HepG2 (cell line): ENCODE data around the gene VARS1. TPM values are rescaled to one million over a fixed set of nuclear protein-coding genes. Genes with fewer than 3 reads are reported as not detected.
A peak's percentile ranks its signal among the peaks of the same experiment; 100 is the strongest.

Source experiments
- CBFB ChIP-seq: sonication (generic); formaldehyde crosslinking; IDR thresholded peaks from 2 replicates; pipeline ENCODE4 v1.4.0; 2020; ENCODE audit warnings: missing genetic modification reagents
- HDAC2 ChIP-seq: sonication (generic); formaldehyde crosslinking; IDR thresholded peaks from 2 replicates; pipeline ENCODE4 v1.4.0; 2020; ENCODE audit warnings: missing genetic modification reagents
- HOXA7 ChIP-seq: sonication (generic); formaldehyde crosslinking; IDR thresholded peaks from 2 replicates; pipeline ENCODE4 v1.8.1; 2022; ENCODE audit warnings: mild to moderate bottlenecking, missing genetic modification reagents, moderate library complexity
- IKZF1 ChIP-seq: fragments of 450-650 bp; IDR thresholded peaks from 2 replicates; pipeline ENCODE4 v1.7.1; 2016
- JUNB ChIP-seq: sonication (generic); formaldehyde crosslinking; IDR thresholded peaks from 2 replicates; pipeline ENCODE4 v1.8.0; 2022; ENCODE audit warnings: missing genetic modification reagents, mild to moderate bottlenecking, borderline replicate concordance
- KLF13 ChIP-seq: sonication (generic); formaldehyde crosslinking; IDR thresholded peaks from 2 replicates; pipeline ENCODE4 v1.4.0; 2020; ENCODE audit warnings: mild to moderate bottlenecking, missing genetic modification reagents
- KLF16 ChIP-seq, 2 experiments: sonication (generic) in 1 of 2; formaldehyde crosslinking in 1 of 2; IDR thresholded peaks; 2 replicates each; pipeline versions ENCODE4 v1.6.1 to v1.8.0; 2016 to 2023; ENCODE audit warnings: missing genetic modification reagents in 2 of 2, missing compliant biosample characterization in 1 of 2
- NCOA1 ChIP-seq: sonication (generic); formaldehyde crosslinking; IDR thresholded peaks from 2 replicates; pipeline ENCODE4 v1.9.0; 2021; ENCODE audit warnings: missing genetic modification reagents
- NPAS2 ChIP-seq: sonication (generic); formaldehyde crosslinking; IDR thresholded peaks from 2 replicates; pipeline ENCODE4 v1.8.0; 2022; ENCODE audit warnings: mild to moderate bottlenecking, missing genetic modification reagents, borderline replicate concordance
- POLR2G ChIP-seq: fragments of 200-400 bp; formaldehyde crosslinking; IDR thresholded peaks from 2 replicates; pipeline ENCODE4 v1.6.1; 2018; ENCODE audit warnings: mild to moderate bottlenecking, low read depth, low read length, moderate library complexity
- PRMT3 ChIP-seq: sonication (generic); formaldehyde crosslinking; IDR thresholded peaks from 2 replicates; pipeline ENCODE4 v1.8.1; 2022; ENCODE audit warnings: low read depth, mild to moderate bottlenecking, moderate library complexity, missing genetic modification reagents, borderline replicate concordance
- SOX6 ChIP-seq, 2 experiments: fragments of 450-650 bp in 1 of 2; sonication (generic) in 1 of 2; formaldehyde crosslinking in 1 of 2; IDR thresholded peaks; 2 replicates each; pipeline versions ENCODE4 v1.4.0 to v1.6.1; 2017 to 2020; ENCODE audit warnings: antibody characterized with exemption in 1 of 2, mild to moderate bottlenecking in 1 of 2, missing genetic modification reagents in 1 of 2
- TMF1 ChIP-seq: sonication (generic); formaldehyde crosslinking; IDR thresholded peaks from 2 replicates; pipeline ENCODE4 v1.8.1; 2022; ENCODE audit warnings: low read depth, missing genetic modification reagents
- ZNF138 ChIP-seq: sonication (generic); formaldehyde crosslinking; IDR thresholded peaks from 2 replicates; pipeline ENCODE4 v1.5.0; 2020; ENCODE audit warnings: mild to moderate bottlenecking, low read depth, missing genetic modification reagents
- ZNF180 ChIP-seq: sonication (generic); formaldehyde crosslinking; IDR thresholded peaks from 2 replicates; pipeline ENCODE4 v1.4.0; 2020; ENCODE audit warnings: low read depth, missing genetic modification reagents, borderline replicate concordance
- ZNF274 ChIP-seq: sonication (generic); formaldehyde crosslinking; IDR thresholded peaks from 2 replicates; pipeline ENCODE4 v1.5.1; 2020; ENCODE audit warnings: mild to moderate bottlenecking, missing genetic modification reagents
- ZNF546 ChIP-seq: sonication (generic); formaldehyde crosslinking; conservative IDR thresholded peaks from 2 replicates; pipeline ENCODE4 v1.8.1; 2023; ENCODE audit warnings: mild to moderate bottlenecking, missing genetic modification reagents
- ZNF556 ChIP-seq: sonication (generic); formaldehyde crosslinking; IDR thresholded peaks from 2 replicates; pipeline ENCODE4 v1.4.0; 2020; ENCODE audit warnings: mild to moderate bottlenecking, missing genetic modification reagents, borderline replicate concordance
- ZNF558 ChIP-seq: sonication (generic); formaldehyde crosslinking; IDR thresholded peaks from 2 replicates; pipeline ENCODE4 v1.9.0; 2022; ENCODE audit warnings: mild to moderate bottlenecking, missing genetic modification reagents, borderline replicate concordance
- ZNF562 ChIP-seq: sonication (generic); formaldehyde crosslinking; IDR thresholded peaks from 2 replicates; pipeline ENCODE4 v1.8.0; 2022; ENCODE audit warnings: missing genetic modification reagents, borderline replicate concordance
- ZNF563 ChIP-seq: sonication (generic); formaldehyde crosslinking; IDR thresholded peaks from 2 replicates; pipeline ENCODE4 v1.8.0; 2022; ENCODE audit warnings: mild to moderate bottlenecking, moderate library complexity, missing genetic modification reagents
- ZNF607 ChIP-seq: sonication (generic); formaldehyde crosslinking; IDR thresholded peaks from 2 replicates; pipeline ENCODE4 v1.5.1; 2020; ENCODE audit warnings: missing genetic modification reagents, mild to moderate bottlenecking, borderline replicate concordance
- ZNF644 ChIP-seq: IDR thresholded peaks from 2 replicates; pipeline ENCODE4 v1.6.1; 2016; ENCODE audit warnings: low read depth
- ZNF772 ChIP-seq: sonication (generic); formaldehyde crosslinking; IDR thresholded peaks from 2 replicates; pipeline ENCODE4 v1.5.0; 2020; ENCODE audit warnings: mild to moderate bottlenecking, missing genetic modification reagents
- ZNF850 ChIP-seq: sonication (generic); formaldehyde crosslinking; conservative IDR thresholded peaks from 2 replicates; pipeline ENCODE4 v1.9.0; 2021; ENCODE audit warnings: mild to moderate bottlenecking, missing genetic modification reagents
- ZSCAN21 ChIP-seq: sonication (generic); formaldehyde crosslinking; IDR thresholded peaks from 2 replicates; pipeline ENCODE4 v1.8.0; 2022; ENCODE audit warnings: mild to moderate bottlenecking, missing genetic modification reagents, moderate library complexity, borderline replicate concordance
- ZZZ3 ChIP-seq: sonication (generic); formaldehyde crosslinking; IDR thresholded peaks from 2 replicates; pipeline ENCODE4 v1.4.0; 2020; ENCODE audit warnings: missing genetic modification reagents, mild to moderate bottlenecking, borderline replicate concordance
- polyA plus RNA-seq, 8 experiments: library from polyadenylated mRNA; depleted of rRNA in 3 of 8; stranded (reverse) in 7 of 8; unstranded in 1 of 8; fragments of >200 nt; fragmentation: Illumina TruSeq in 4 of 8; extraction: Trizol in 4 of 8; gene quantifications; 2 replicates each; pipeline versions ENCODE4 v1.2.1 to v1.2.3, GENCODE V29; 2011 to 2016; ENCODE audit warnings: low read depth in 4 of 8, missing spikeins in 1 of 8, mixed read lengths in 1 of 8; ENCODE audit not compliant: insufficient read depth in 1 of 8
- total RNA-seq, 5 experiments: library from RNA; depleted of rRNA; stranded (reverse); fragments of >200 nt; fragmentation: Illumina TruSeq; extraction: Trizol; gene quantifications; 2 replicates each; pipeline ENCODE4 v1.2.3, GENCODE V29; 2016; ENCODE audit warnings: low read depth in 1 of 5
- TF ChIP-seq, protein P1 (sequence below): sonication (generic); formaldehyde crosslinking; IDR thresholded peaks from 2 replicates; pipeline ENCODE4 v1.5.0; 2020; ENCODE audit warnings: mild to moderate bottlenecking, missing genetic modification reagents
- TF ChIP-seq, protein P2 (sequence below): sonication (generic); formaldehyde crosslinking; IDR thresholded peaks from 2 replicates; pipeline ENCODE4 v1.5.0; 2020; ENCODE audit warnings: missing genetic modification reagents

Gene VARS1
- total and polyA plus RNA-seq, 2 of the 13 experiments (the other 11 are each of a cell fraction or from before 2014, with no cell fraction given): 14.7 to 56.1 TPM

DNA sequence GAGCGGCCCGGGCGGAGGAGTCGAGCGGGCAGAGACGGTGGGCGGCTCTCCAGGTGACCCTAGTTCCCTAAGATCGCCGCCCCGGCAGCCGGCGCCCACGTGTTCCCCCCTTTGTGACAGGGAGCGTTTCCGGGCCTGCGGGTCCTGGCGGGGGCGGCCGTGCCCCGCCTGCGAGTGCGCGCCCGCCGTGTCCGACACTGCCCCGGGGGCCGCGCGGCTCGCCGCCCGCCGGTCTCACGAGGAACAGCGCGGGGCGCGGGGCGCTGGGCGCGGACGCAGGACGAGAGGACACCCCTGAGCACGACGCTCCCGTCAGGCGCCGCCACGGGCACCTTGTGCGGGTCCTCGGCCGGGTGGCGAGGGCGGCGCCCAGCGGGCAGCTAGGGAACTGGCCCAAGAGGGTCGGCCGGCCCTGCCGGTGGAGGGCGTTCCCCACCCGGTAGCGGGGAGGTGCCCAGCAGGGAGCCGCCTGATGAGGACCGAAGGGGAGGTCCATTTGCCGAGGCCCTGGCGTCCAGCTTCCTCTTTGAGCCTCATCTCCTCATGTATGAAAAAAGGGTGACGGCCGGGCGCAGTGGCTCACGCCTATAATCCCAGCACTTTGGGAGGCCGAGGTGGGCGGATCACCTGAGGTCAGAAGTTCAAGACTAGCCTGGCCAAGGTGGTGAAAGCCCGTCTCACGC is at the start of gene VARS1 (continued):
- TF ChIP-seq ZNF558 (CRISPR knock-in tag) (no peak), NCOA1 (no peak), PRMT3 (CRISPR knock-in tag) (0 out of 2 replicates have a peak, but pooled peaks have one; percentile 85), HDAC2 (CRISPR knock-in tag) (peak; percentile 14; the same call in 1 of the 2 replicates), ZNF546 (CRISPR knock-in tag) (0 out of 2 replicates have a peak, but pooled peaks have one; percentile 39), JUNB (no peak), HOXA7 (CRISPR knock-in tag) (no peak), ZNF556 (CRISPR knock-in tag) (no peak; the same call in 1 of the 2 replicates), ZSCAN21 (CRISPR knock-in tag) (peak; percentile 86; the same call in 1 of the 2 replicates), ZNF772 (CRISPR knock-in tag) (peak; percentile 42; the same call in 1 of the 2 replicates), NPAS2 (CRISPR knock-in tag) (no peak), ZNF607 (CRISPR knock-in tag) (peak; percentile 74), KLF13 (peak; percentile 28; the same call in 1 of the 2 replicates), TMF1 (CRISPR knock-in tag) (no peak), POLR2G (peak; percentile 64), IKZF1 (no peak), ZNF563 (CRISPR knock-in tag) (peak; percentile 80; the same call in 1 of the 2 replicates), ZNF850 (no peak; the same call in 1 of the 2 replicates), ZNF274 (CRISPR knock-in tag) (peak; percentile 69; the same call in 1 of the 2 replicates), ZNF644 (CRISPR knock-in tag) (no peak), SOX6 (IDR thresholded peaks at IDR 0.05) (no peak), SOX6 (CRISPR knock-in tag; IDR thresholded peaks at IDR 0.05) (peak; percentile 80), CBFB (CRISPR knock-in tag) (peak; percentile 64; the same call in 1 of the 2 replicates), KLF16 (CRISPR knock-in tag; IDR thresholded peaks at IDR 0.05) (0 out of 4 replicates have a peak, but pooled peaks of 1 of the 2 experiments have one; percentile 37), ZNF562 (CRISPR knock-in tag) (no peak), ZNF180 (CRISPR knock-in tag) (peak; percentile 53; the same call in 1 of the 2 replicates), ZNF138 (CRISPR knock-in tag) (peak; percentile 97; the same call in 1 of the 2 replicates), ZZZ3 (CRISPR knock-in tag) (peak; percentile 71; the same call in 1 of the 2 replicates)
- TF ChIP-seq, protein P1, sequence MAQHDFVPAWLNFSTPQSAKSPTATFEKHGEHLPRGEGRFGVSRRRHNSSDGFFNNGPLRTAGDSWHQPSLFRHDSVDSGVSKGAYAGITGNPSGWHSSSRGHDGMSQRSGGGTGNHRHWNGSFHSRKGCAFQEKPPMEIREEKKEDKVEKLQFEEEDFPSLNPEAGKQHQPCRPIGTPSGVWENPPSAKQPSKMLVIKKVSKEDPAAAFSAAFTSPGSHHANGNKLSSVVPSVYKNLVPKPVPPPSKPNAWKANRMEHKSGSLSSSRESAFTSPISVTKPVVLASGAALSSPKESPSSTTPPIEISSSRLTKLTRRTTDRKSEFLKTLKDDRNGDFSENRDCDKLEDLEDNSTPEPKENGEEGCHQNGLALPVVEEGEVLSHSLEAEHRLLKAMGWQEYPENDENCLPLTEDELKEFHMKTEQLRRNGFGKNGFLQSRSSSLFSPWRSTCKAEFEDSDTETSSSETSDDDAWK (CRISPR knock-in tag): no peak
- TF ChIP-seq, protein P2, sequence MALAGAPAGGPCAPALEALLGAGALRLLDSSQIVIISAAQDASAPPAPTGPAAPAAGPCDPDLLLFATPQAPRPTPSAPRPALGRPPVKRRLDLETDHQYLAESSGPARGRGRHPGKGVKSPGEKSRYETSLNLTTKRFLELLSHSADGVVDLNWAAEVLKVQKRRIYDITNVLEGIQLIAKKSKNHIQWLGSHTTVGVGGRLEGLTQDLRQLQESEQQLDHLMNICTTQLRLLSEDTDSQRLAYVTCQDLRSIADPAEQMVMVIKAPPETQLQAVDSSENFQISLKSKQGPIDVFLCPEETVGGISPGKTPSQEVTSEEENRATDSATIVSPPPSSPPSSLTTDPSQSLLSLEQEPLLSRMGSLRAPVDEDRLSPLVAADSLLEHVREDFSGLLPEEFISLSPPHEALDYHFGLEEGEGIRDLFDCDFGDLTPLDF (CRISPR knock-in tag): no peak
